PFSK-1 (cell line): Measurements from ENCODE around the gene PXDN.

Experiments used
- FOXP2 ChIP-seq: optimal IDR thresholded peaks from 2 replicates; pipeline ENCODE3; 2011; ENCODE audit warnings: borderline replicate concordance, control low read depth, inconsistent platforms; ENCODE audit not compliant: insufficient read depth; ENCODE audit errors: extremely low read length, extremely low read depth
- POLR2AphosphoS5 ChIP-seq: IDR thresholded peaks from 2 replicates; pipeline ENCODE4 v1.6.1; 2012; ENCODE audit warnings: low read depth, mild to moderate bottlenecking, control low read depth, low read length, moderate library complexity
- SIN3A ChIP-seq: IDR thresholded peaks from 2 replicates; pipeline ENCODE4 v1.6.1; 2012; ENCODE audit warnings: mild to moderate bottlenecking, low read length, moderate library complexity, borderline replicate concordance; ENCODE audit not compliant: insufficient read depth
- TAF1 ChIP-seq: IDR thresholded peaks from 2 replicates; pipeline ENCODE4 v1.6.1; 2012; ENCODE audit warnings: low read length, control low read depth, borderline replicate concordance; ENCODE audit not compliant: insufficient read depth
- TF ChIP-seq, protein P1 (sequence below), 2 experiments: IDR thresholded peaks; 2 replicates each; pipeline versions ENCODE4 v1.6.1 to v1.8.0; 2011 to 2012; ENCODE audit warnings: low read depth in 2 of 2, low read length in 2 of 2, control low read depth in 1 of 2, inconsistent platforms in 1 of 2, mild to moderate bottlenecking in 1 of 2, moderate library complexity in 1 of 2; ENCODE audit not compliant: insufficient read depth in 1 of 2

PXDN gene

DNA sequence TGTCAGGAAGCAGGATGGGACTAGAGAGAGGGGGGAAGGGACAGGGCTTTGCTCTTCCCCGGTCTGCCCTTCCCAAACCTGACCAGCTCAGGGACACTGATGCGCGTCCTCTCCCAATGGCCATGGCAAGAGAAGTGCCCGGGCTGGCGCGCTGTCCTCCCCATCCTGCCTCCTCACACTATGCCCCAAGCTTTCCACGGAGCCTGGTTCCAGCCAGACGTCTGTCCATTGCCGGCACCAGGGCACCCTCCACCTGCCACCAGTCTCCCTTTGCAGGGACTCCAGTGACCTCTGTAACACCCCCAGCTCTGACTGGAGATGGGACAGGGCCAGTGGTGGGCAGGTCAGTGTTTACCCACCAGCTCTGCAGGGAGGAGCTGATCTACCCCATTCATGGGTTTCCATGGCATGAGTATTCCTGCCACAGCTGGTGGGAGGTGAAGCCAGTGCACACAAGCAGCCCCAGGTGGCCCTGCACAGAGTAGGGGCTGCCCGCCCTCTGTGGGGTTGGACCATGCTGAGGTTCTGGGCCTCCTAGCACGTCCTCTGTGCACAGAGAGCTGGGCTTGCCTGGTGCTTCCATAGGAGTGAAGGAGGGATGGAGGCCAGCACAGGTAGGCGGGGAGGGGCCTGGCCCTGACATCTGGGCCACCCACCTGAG, 109.5 kb downstream of the PXDN start:
- no peak for TF ChIP-seq POLR2AphosphoS5
- TF ChIP-seq, protein P1, sequence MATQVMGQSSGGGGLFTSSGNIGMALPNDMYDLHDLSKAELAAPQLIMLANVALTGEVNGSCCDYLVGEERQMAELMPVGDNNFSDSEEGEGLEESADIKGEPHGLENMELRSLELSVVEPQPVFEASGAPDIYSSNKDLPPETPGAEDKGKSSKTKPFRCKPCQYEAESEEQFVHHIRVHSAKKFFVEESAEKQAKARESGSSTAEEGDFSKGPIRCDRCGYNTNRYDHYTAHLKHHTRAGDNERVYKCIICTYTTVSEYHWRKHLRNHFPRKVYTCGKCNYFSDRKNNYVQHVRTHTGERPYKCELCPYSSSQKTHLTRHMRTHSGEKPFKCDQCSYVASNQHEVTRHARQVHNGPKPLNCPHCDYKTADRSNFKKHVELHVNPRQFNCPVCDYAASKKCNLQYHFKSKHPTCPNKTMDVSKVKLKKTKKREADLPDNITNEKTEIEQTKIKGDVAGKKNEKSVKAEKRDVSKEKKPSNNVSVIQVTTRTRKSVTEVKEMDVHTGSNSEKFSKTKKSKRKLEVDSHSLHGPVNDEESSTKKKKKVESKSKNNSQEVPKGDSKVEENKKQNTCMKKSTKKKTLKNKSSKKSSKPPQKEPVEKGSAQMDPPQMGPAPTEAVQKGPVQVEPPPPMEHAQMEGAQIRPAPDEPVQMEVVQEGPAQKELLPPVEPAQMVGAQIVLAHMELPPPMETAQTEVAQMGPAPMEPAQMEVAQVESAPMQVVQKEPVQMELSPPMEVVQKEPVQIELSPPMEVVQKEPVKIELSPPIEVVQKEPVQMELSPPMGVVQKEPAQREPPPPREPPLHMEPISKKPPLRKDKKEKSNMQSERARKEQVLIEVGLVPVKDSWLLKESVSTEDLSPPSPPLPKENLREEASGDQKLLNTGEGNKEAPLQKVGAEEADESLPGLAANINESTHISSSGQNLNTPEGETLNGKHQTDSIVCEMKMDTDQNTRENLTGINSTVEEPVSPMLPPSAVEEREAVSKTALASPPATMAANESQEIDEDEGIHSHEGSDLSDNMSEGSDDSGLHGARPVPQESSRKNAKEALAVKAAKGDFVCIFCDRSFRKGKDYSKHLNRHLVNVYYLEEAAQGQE (IDR thresholded peaks at IDR 0.05; ENCODE audit: insufficient read depth in 1 of 2, low read depth in 2 of 2, low read length in 2 of 2) = no peak
- TF ChIP-seq FOXP2 = no peak
- TF ChIP-seq SIN3A = no peak
- no peak for TF ChIP-seq TAF1

DNA sequence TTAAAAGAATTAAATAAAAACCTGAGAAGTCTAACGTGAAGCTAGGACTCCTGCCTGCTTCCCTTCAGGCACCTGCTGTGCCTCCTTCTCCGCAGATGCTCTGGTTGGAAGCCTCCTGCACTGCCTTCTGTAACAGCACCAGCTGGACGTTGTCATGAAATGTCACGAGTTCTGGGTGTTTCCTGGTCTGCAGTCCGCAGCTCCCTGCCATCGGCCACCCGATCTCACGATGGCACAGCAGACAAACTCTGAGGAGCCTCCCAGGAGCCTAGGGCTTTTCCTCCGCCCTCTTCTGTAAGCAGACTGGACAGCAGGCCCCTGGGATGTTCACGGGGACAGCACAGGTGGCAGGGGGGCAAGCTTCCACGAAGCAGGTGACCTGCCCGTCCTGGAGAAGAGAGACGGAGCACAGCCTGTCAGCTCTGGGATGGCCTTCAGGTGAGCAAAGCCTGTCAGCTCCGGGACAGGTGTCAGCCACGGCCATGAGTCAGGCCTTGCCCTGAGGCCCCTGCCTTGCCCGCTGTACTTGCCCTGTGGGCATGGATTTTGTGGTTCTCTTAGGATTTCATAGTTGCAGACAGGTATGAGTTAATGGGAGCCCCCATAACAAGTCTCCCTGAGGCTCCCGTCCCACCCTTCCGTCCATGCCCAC, 110.3 kb downstream of the PXDN start:
- no peak for TF ChIP-seq TAF1

DNA sequence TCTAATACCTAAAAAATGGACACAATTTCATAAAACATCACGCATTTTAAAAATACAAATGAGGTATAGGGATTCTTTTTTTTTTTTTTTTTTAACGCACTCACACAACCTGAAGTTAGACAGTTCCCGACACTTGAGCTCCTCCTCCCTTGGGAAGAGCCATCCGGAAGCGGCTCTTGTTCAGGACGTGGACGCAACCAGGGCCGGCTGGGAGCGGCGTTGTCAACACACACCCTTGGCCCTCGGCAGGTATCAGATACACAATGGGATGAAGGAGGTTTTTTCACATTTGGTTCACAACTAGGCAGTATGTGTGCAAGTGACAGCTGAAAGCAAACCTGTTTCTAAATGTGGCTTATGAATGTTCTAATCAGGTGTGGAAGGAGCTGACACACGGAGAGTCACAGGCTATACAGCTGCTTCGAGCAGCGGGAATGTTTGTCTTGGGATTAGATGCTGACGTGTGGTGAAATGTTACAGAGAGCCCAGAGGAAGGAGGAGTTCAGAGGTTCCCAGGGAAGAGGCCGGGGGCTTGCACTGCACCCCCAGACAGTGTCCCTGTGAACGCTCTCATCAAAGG, 111.1 kb downstream of the PXDN start:
- no peak for TF ChIP-seq POLR2AphosphoS5
- TF ChIP-seq SIN3A = no peak
- no peak for TF ChIP-seq TAF1
- TF ChIP-seq, protein P1 (IDR thresholded peaks at IDR 0.05; ENCODE audit: insufficient read depth in 1 of 2, low read depth in 2 of 2, low read length in 2 of 2) = no peak
- TF ChIP-seq FOXP2 = no peak

DNA sequence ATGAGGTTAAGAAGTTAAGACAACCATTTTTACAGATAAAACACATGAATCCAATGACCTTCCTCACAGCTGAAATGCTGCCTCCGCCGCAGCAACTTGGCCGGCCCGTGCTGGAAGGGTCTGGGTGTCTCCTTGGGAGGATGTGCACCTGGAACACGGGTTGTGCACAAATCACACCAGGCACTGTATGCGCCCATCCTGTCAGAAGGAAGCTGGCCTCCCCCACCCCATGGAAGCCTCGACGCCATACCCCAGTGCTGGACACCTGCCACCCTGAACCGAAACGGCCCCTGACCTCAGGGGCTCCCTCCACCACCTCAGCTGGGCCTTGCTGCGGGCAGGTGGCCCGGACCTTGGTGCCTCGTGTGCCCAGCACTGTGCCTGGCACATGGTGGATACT, 111.8 kb downstream of the PXDN start:
- TF ChIP-seq, protein P1 (IDR thresholded peaks at IDR 0.05; ENCODE audit: insufficient read depth in 1 of 2, low read depth in 2 of 2, low read length in 2 of 2) = no peak
- TF ChIP-seq POLR2AphosphoS5 (no peak; the same call in 1 of the 2 replicates), SIN3A (no peak), FOXP2 (no peak), TAF1 (no peak)

DNA sequence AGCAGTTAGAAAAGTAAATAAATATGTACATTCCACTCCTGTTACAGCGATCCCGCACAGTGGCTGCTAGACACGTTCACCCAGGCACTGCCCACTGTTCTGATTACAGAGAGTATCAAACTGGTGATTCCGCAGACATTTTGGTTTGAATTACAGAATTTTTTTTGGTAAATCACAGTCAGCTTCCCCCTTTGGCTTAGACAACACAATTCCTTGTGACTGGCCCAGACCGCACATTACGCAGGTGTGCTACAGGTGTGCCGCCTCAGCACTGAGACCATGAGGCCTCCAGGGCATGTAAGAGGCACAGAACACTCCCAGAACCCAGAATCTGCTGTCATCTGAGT, 112.3 kb downstream of the PXDN start:
- TF ChIP-seq TAF1 (no peak), SIN3A (no peak), POLR2AphosphoS5 (peak; percentile 14; the same call in 1 of the 2 replicates)
- TF ChIP-seq, protein P1 (IDR thresholded peaks at IDR 0.05; ENCODE audit: insufficient read depth in 1 of 2, low read depth in 2 of 2, low read length in 2 of 2) = no peak
